SK-N-SH (cell line): ENCODE measurements around the gene WDR35. TPM values are rescaled to one million over a fixed set of nuclear protein-coding genes. Genes with fewer than 3 reads are reported as not detected.

Experiments
- CTCF ChIA-PET: fragments of 300-600, 350-600 bp; formaldehyde crosslinking; extraction: SDS; loops from one replicate; lab custom pipeline; 2021; lab: Yijun Ruan, JAX
- POLR2A ChIA-PET: fragments of 350-600 bp; sonication (Branson Sonifier 250); formaldehyde crosslinking; extraction: SDS; loops from one replicate; lab custom pipeline; 2020; ENCODE audit warnings: antibody characterized with exemption, inconsistent platforms; lab: Yijun Ruan, JAX
- DNase-seq: peaks from one replicate; pipeline ENCODE4 v3.0.0; 2012
- H2AFZ ChIP-seq: fragments of 200-600 bp; sonication (generic); 2 replicates; pipeline ENCODE4 v1.8.1; 2016; ENCODE audit warnings: antibody characterized with exemption, mild to moderate bottlenecking, low read depth
- H3F3A ChIP-seq: fragments of 200-600 bp; sonication (generic); replicated peaks from 2 replicates; pipeline ENCODE3; 2016; ENCODE audit warnings: antibody characterized with exemption, mild to moderate bottlenecking; ENCODE audit not compliant: insufficient read depth
- H3K27ac ChIP-seq, 2 experiments: fragments of 200-500 bp in 1 of 2; fragments of 200-600 bp in 1 of 2; sonication (Bioruptor generic) in 1 of 2; sonication (generic), shearing (Covaris generic) in 1 of 2; 2 replicates each; pipeline versions ENCODE4 v1.5.1 to v1.6.1; 2014 to 2016; ENCODE audit warnings: low read depth in 2 of 2, inconsistent platforms in 1 of 2, low read length in 1 of 2, mild to moderate bottlenecking in 1 of 2, mixed read lengths in 1 of 2
- H3K27me3 ChIP-seq: fragments of 200-600 bp; sonication (generic), shearing (Covaris generic); 2 replicates; pipeline ENCODE4 v1.6.1; 2016; ENCODE audit warnings: mixed run types; ENCODE audit not compliant: insufficient read depth
- H3K36me3 ChIP-seq, 2 experiments: fragments of 200-500 bp in 1 of 2; fragments of 200-600 bp in 1 of 2; sonication (Bioruptor generic) in 1 of 2; sonication (generic) in 1 of 2; replicated peaks in 1 of 2; 2 replicates each; pipeline versions ENCODE3 to v1.5.1; 2014 to 2016; ENCODE audit warnings: low read length in 1 of 2, mild to moderate bottlenecking in 1 of 2; ENCODE audit not compliant: insufficient read depth in 2 of 2, control insufficient read depth in 1 of 2
- H3K4me1 ChIP-seq, 2 experiments: fragments of 200-500 bp in 1 of 2; fragments of 200-600 bp in 1 of 2; sonication (Bioruptor generic) in 1 of 2; sonication (generic), shearing (Covaris generic) in 1 of 2; 2 replicates each; pipeline versions ENCODE4 v1.5.1 to v1.6.1; 2014 to 2016; ENCODE audit warnings: low read depth in 1 of 2, low read length in 1 of 2, mixed run types in 1 of 2; ENCODE audit not compliant: insufficient read depth in 2 of 2, control insufficient read depth in 1 of 2
- H3K4me2 ChIP-seq: fragments of 200-600 bp; sonication (generic), shearing (Covaris generic); 2 replicates; pipeline ENCODE4 v1.6.1; 2017; ENCODE audit warnings: mixed run types
- H3K4me3 ChIP-seq, 2 experiments: fragments of 200-500 bp in 1 of 2; fragments of 200-600 bp in 1 of 2; sonication (Bioruptor generic) in 1 of 2; sonication (generic), shearing (Covaris generic) in 1 of 2; 2 replicates each; pipeline versions ENCODE4 v1.5.1 to v1.8.1; 2014 to 2016; ENCODE audit warnings: low read depth in 2 of 2, inconsistent platforms in 1 of 2, low read length in 1 of 2, mild to moderate bottlenecking in 1 of 2, mixed read lengths in 1 of 2, moderate library complexity in 1 of 2
- H3K79me2 ChIP-seq: fragments of 200-600 bp; sonication (generic); 2 replicates; pipeline ENCODE4 v1.8.1; 2017; ENCODE audit warnings: mild to moderate bottlenecking; ENCODE audit not compliant: insufficient read depth
- H3K9ac ChIP-seq: fragments of 200-600 bp; sonication (generic); 2 replicates; pipeline ENCODE4 v1.6.1; 2017; ENCODE audit warnings: mixed run types
- H3K9me2 ChIP-seq: fragments of 200-600 bp; sonication (generic); 2 replicates; pipeline ENCODE4 v1.6.1; 2017; ENCODE audit warnings: mixed run types
- H3K9me3 ChIP-seq: fragments of 200-600 bp; sonication (generic); 2 replicates; pipeline ENCODE4 v1.6.1; 2017; ENCODE audit warnings: mixed run types, mild to moderate bottlenecking, moderate library complexity
- H4K20me1 ChIP-seq: fragments of 200-600 bp; sonication (generic); 2 replicates; pipeline ENCODE4 v1.6.1; 2017; ENCODE audit warnings: mild to moderate bottlenecking, mixed run types; ENCODE audit not compliant: insufficient read depth
- CHD2 ChIP-seq: fragments of 150-350 bp; IDR thresholded peaks from 2 replicates; pipeline ENCODE4 v1.6.1; 2018; ENCODE audit warnings: low read length; ENCODE audit not compliant: partially characterized antibody
- ELF1 ChIP-seq: IDR thresholded peaks from 2 replicates; pipeline ENCODE4 v1.4.0; 2012
- FOXJ3 ChIP-seq: sonication (generic); formaldehyde crosslinking; IDR thresholded peaks from 2 replicates; pipeline ENCODE4 v1.5.1; 2020; ENCODE audit warnings: mild to moderate bottlenecking, missing genetic modification reagents
- FOXM1 ChIP-seq: IDR thresholded peaks from 2 replicates; pipeline ENCODE4 v1.4.0; 2012; ENCODE audit warnings: low read depth, mild to moderate bottlenecking
- GATA2 ChIP-seq: sonication (generic); formaldehyde crosslinking; IDR thresholded peaks from 2 replicates; pipeline ENCODE4 v1.5.0; 2020; ENCODE audit warnings: mild to moderate bottlenecking, missing genetic modification reagents
- NFIC ChIP-seq: IDR thresholded peaks from 2 replicates; pipeline ENCODE4 v1.4.0; 2012; ENCODE audit warnings: borderline replicate concordance
- POLR2AphosphoS5 ChIP-seq: IDR thresholded peaks from 2 replicates; pipeline ENCODE4 v1.6.1; 2012; ENCODE audit warnings: low read depth, low read length
- RCOR1 ChIP-seq: fragments of 150-350 bp; IDR thresholded peaks from 2 replicates; pipeline ENCODE4 v1.6.1; 2017; ENCODE audit warnings: antibody characterized with exemption, low read length
- RFX5 ChIP-seq: IDR thresholded peaks from 2 replicates; pipeline ENCODE4 v1.6.1; 2012; ENCODE audit warnings: mild to moderate bottlenecking, improper control_type of control experiment, low read length
- SIN3A ChIP-seq: IDR thresholded peaks from 2 replicates; pipeline ENCODE4 v1.6.1; 2012; ENCODE audit warnings: low read depth, mild to moderate bottlenecking, low read length, moderate library complexity, borderline replicate concordance
- TAF1 ChIP-seq: IDR thresholded peaks from 2 replicates; pipeline ENCODE4 v1.6.1; 2012; ENCODE audit warnings: low read depth, mild to moderate bottlenecking, low read length, moderate library complexity, borderline replicate concordance
- TEAD4 ChIP-seq: IDR thresholded peaks from 2 replicates; pipeline ENCODE4 v1.4.0; 2012; ENCODE audit warnings: mild to moderate bottlenecking, borderline replicate concordance; ENCODE audit not compliant: insufficient read depth
- WGBS: methylation state at CpG from one replicate; pipeline ENCODE4 v1.1.6; 2017; ENCODE audit warnings: low lambda C conversion rate; 5-methylcytosine and 5-hydroxymethylcytosine counted together
- polyA plus RNA-seq, 3 experiments: library from polyadenylated mRNA; depleted of rRNA; stranded (reverse); fragments of >200 nt; gene quantifications; 2 replicates each; pipeline ENCODE4 v1.2.3, GENCODE V29; 2012
- TF ChIP-seq, protein P1 (sequence below): IDR thresholded peaks from 2 replicates; pipeline ENCODE4 v1.4.0; 2012; ENCODE audit warnings: low read depth, borderline replicate concordance
- TF ChIP-seq, protein P2 (sequence below): IDR thresholded peaks from 2 replicates; pipeline ENCODE4 v1.4.0; 2012; ENCODE audit warnings: low read depth
- TF ChIP-seq, protein P3 (sequence below): fragments of 150-350 bp; IDR thresholded peaks from 2 replicates; pipeline ENCODE4 v1.6.1; 2016; ENCODE audit warnings: mild to moderate bottlenecking, low read depth, low read length
- TF ChIP-seq, protein P4 (sequence below): IDR thresholded peaks from 2 replicates; pipeline ENCODE4 v1.4.0; 2012; ENCODE audit warnings: low read depth, borderline replicate concordance

The WDR35 gene
- polyA plus RNA-seq, 1 of the 3 experiments (the other 2 are of a cell fraction), result 8.6 TPM

DNA sequence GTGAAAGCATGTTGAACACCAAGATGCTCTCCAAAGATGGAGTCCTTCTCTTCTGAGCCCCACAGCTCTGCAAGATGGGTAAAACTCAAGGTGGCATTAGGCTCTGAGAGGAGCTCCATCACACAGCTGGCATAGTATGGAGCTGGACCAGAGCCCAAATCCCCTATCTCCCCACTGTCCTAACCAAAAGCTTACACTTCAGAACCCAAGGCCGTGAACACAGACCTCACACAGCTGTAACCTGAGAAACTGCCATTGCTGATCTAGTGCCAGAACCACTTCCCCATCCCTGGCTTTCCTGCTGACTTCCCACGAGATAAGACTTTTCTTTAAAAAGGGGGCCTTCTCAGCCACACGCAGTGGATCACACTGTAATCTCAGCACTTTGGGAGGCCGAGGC, 113.2 kb downstream of the WDR35 start:
- H3K9me3 ChIP-seq, result no peaks in the 10 kb centered on the region
- ChIA-PET POLR2A (interaction anchor here (0.8 kb wide), 1 partner anchor 505 kb away, joined by 4 read pairs; no protein-coding TSS in a partner anchor), CTCF (interaction anchor here (1.0 to 6.0 kb wide), 2 partner anchors 13 to 1356 kb away, joined by 3 to 55 read pairs; no protein-coding TSS in a partner anchor)
- no peaks in the 10 kb centered on the region for H3K36me3 ChIP-seq
- DNase-seq, result no peak
- no peaks in the 10 kb centered on the region for H3K9me2 ChIP-seq
- no peaks in the 10 kb centered on the region for H3K79me2 ChIP-seq
- TF ChIP-seq ELF1, result no peak
- no peak for TF ChIP-seq GATA2 (CRISPR knock-in tag)
- TF ChIP-seq TAF1, result no peak
- no peak for TF ChIP-seq FOXJ3 (CRISPR knock-in tag)
- no peak for TF ChIP-seq CHD2
- no peak for TF ChIP-seq POLR2AphosphoS5
- TF ChIP-seq, protein P1, sequence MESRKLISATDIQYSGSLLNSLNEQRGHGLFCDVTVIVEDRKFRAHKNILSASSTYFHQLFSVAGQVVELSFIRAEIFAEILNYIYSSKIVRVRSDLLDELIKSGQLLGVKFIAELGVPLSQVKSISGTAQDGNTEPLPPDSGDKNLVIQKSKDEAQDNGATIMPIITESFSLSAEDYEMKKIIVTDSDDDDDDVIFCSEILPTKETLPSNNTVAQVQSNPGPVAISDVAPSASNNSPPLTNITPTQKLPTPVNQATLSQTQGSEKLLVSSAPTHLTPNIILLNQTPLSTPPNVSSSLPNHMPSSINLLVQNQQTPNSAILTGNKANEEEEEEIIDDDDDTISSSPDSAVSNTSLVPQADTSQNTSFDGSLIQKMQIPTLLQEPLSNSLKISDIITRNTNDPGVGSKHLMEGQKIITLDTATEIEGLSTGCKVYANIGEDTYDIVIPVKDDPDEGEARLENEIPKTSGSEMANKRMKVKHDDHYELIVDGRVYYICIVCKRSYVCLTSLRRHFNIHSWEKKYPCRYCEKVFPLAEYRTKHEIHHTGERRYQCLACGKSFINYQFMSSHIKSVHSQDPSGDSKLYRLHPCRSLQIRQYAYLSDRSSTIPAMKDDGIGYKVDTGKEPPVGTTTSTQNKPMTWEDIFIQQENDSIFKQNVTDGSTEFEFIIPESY, result no peak
- TF ChIP-seq SIN3A, result no peak
- TF ChIP-seq RCOR1, result no peak
- TF ChIP-seq RFX5, result no peak
- TF ChIP-seq TEAD4, result no peak
- no peak for TF ChIP-seq FOXM1
- TF ChIP-seq NFIC, result no peak
- TF ChIP-seq, protein P2, sequence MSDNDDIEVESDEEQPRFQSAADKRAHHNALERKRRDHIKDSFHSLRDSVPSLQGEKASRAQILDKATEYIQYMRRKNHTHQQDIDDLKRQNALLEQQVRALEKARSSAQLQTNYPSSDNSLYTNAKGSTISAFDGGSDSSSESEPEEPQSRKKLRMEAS, result no peak
- TF ChIP-seq, protein P3, sequence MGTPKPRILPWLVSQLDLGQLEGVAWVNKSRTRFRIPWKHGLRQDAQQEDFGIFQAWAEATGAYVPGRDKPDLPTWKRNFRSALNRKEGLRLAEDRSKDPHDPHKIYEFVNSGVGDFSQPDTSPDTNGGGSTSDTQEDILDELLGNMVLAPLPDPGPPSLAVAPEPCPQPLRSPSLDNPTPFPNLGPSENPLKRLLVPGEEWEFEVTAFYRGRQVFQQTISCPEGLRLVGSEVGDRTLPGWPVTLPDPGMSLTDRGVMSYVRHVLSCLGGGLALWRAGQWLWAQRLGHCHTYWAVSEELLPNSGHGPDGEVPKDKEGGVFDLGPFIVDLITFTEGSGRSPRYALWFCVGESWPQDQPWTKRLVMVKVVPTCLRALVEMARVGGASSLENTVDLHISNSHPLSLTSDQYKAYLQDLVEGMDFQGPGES, result no peak
- TF ChIP-seq, protein P4, sequence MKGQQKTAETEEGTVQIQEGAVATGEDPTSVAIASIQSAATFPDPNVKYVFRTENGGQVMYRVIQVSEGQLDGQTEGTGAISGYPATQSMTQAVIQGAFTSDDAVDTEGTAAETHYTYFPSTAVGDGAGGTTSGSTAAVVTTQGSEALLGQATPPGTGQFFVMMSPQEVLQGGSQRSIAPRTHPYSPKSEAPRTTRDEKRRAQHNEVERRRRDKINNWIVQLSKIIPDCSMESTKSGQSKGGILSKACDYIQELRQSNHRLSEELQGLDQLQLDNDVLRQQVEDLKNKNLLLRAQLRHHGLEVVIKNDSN, result no peak
- TF ChIP-seq, all 33 proteins: peak for 0
- Histone ChIP-seq H3F3A (no peaks in the 10 kb centered on the region), H3K27ac (no peak overlapping the region), H3K4me1 (no peaks in the 10 kb centered on the region), H3K4me3 (no peak overlapping the region), H3K4me2 (no peak overlapping the region), H2AFZ (no peak overlapping the region), H4K20me1 (no peaks in the 10 kb centered on the region), H3K27me3 (peaks cover 5% of the 10 kb centered on the region; the same call in 1 of the 2 replicates), H3K9ac (no peak overlapping the region)
- WGBS, result 40% methylated on average over 4 of the region's 4 CpGs
